ENCODE data around the gene KLF5.

DNA sequence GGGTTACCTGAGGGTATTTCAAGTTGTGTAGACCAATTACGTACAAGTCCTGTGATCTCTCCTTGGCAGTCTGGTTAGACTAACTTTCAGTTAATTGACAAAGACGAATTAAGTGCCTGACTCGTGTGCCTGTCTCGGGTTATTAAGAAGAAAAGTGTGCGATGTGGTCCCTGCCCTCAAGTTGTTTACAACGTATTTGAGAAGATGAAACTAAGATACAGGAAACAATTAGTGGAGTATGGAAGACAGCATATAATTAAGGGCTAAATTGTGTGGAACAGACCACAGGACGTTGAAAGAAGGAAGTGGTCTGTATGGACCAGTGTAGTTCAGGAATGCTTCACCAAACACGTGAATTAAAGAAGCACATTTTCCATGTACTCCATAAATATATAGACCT is 49.2 kb downstream of the KLF5 start:
- TF ChIP-seq POLR2AphosphoS5 (IDR thresholded peaks at IDR 0.05; ENCODE audit: borderline replicate concordance, low read depth, low read length) (no peak), FOXP2 (optimal IDR thresholded peaks at IDR 0.05; ENCODE audit: control extremely low read depth, extremely low read length, insufficient read depth) (no peak)
